SW480 (cell line): ENCODE measurements around the gene DIABLO.
A peak's percentile ranks its signal among the peaks of the same experiment; 100 is the strongest.
"Not testable (repeated sequence)": the region's sequence is repeated elsewhere in the genome, so short reads cannot be mapped to it uniquely, and the experiment has no call there.

Experiments
- DNase-seq: peaks from one replicate; pipeline ENCODE4 v3.0.0-alpha.2; 2016; ENCODE audit warnings: low spot score

The DIABLO gene

GRCh38 chr12:122225683-122226365, at the start of gene DIABLO:
Gene DIABLO (minus strand): TSS chr12:122226052. CDS start chr12:122226014, 38 bp downstream.
- peak; percentile 98 for DNase-seq

GRCh38 chr12:122275459-122275858, 49.6 kb upstream of the DIABLO start:
- no peak for DNase-seq

- peak; percentile 96 for DNase-seq
These were observed 40.5 kb upstream of the DIABLO start, which contains the start of gene VPS33A for GRCh38 chr12:122266230-122266901. Gene VPS33A (minus strand): TSS chr12:122266494. CDS start chr12:122266408, 86 bp downstream.

GRCh38 chr12:122265886-122266229, 40.0 kb upstream of the DIABLO start:
- DNase-seq = peak; percentile 23

GRCh38 chr12:122265476-122265875, 39.6 kb upstream of the DIABLO start:
- DNase-seq = no peak

- DNase-seq = not testable (repeated sequence)
These were observed 34.9 kb upstream of the DIABLO start for GRCh38 chr12:122260735-122261134.

- DNase-seq = not testable (repeated sequence)
These were observed 33.1 kb upstream of the DIABLO start for GRCh38 chr12:122258939-122259338.

GRCh38 chr12:122258462-122258861, 32.6 kb upstream of the DIABLO start:
- DNase-seq = not testable (repeated sequence)

GRCh38 chr12:122250536-122250935, 24.7 kb upstream of the DIABLO start:
- DNase-seq = no peak

- no peak for DNase-seq
These were observed 24.2 kb upstream of the DIABLO start for GRCh38 chr12:122250047-122250446.

- no peak for DNase-seq
These were observed 19.7 kb upstream of the DIABLO start for GRCh38 chr12:122245553-122245952.

GRCh38 chr12:122244565-122245371, 18.9 kb upstream of the DIABLO start:
- no peak for DNase-seq

- no peak for DNase-seq
These were observed 18.1 kb upstream of the DIABLO start for GRCh38 chr12:122243965-122244364.

GRCh38 chr12:122238861-122239260, 13.0 kb upstream of the DIABLO start:
- DNase-seq = no peak

- DNase-seq = no peak
These were observed 9.9 kb upstream of the DIABLO start for GRCh38 chr12:122235741-122236140.

- DNase-seq = no peak
These were observed 6.8 kb upstream of the DIABLO start for GRCh38 chr12:122232691-122233090.

- DNase-seq = no peak
These were observed 4.9 kb upstream of the DIABLO start for GRCh38 chr12:122230798-122231197.

GRCh38 chr12:122228092-122228491, 2.2 kb upstream of the DIABLO start:
- no peak for DNase-seq

GRCh38 chr12:122227341-122227740, 1.5 kb upstream of the DIABLO start:
- DNase-seq = peak; percentile 76

GRCh38 chr12:122226366-122227125, 694 bp upstream of the DIABLO start:
- no peak for DNase-seq

GRCh38 chr12:122216445-122216844, 9.4 kb downstream of the DIABLO start:
- DNase-seq = no peak

- no peak for DNase-seq
These were observed 10.1 kb downstream of the DIABLO start for GRCh38 chr12:122215771-122216170.
